AG20443 (cell line): ENCODE results near the gene TMPO.
"Not testable (repeated sequence)": the region's sequence is repeated elsewhere in the genome, so short reads cannot be mapped to it uniquely, and the experiment has no call there.

Experiments used
- DNase-seq: peaks from one replicate; pipeline ENCODE4 v3.0.0; 2012; ENCODE audit warnings: low spot score, mixed read lengths

Gene TMPO

GRCh38 chr12:98515287-98516110 lies at the start of gene TMPO:
Gene TMPO, plus strand, starts transcription at chr12:98515590. Its CDS starts 278 bp downstream, at chr12:98515868.
- peak; percentile 97 for DNase-seq

GRCh38 chr12:98465950-98466602 lies 49.3 kb upstream of the TMPO start:
- DNase-seq = no peak

DNA sequence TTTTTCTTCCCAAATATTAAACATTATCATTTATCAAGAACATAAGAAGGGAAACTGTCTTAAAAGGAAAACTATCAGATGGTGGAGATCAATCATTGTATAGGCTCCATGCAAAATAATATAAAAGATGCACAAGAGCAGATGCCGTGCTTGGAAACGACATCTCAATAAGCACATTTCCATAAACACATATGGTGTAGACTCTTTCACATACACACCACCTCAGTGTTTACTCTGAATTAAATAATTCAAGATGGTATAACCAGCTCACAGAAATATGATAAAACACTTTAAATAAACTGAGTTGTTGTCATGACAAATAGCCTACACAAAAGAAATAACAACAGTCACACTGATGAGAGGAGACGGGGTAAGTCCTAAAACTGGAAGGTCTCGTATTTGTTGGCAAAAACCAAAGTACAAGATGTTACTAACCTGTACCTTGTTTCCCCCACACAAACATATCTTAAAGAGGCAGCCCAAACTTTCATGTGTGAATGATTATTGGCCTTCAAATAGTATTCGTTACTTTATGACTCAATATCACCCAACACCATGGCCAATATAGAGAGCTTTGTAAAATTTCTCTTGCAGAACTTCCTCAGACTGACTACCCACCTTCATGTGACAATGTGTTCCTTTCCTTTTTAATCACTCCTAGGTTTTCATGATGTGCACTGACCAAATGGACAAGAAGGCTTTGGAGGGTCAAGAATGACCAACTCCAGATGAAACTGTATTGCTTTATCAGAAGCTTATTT lies 48.6 kb upstream of the TMPO start:
- DNase-seq = no peak

DNA sequence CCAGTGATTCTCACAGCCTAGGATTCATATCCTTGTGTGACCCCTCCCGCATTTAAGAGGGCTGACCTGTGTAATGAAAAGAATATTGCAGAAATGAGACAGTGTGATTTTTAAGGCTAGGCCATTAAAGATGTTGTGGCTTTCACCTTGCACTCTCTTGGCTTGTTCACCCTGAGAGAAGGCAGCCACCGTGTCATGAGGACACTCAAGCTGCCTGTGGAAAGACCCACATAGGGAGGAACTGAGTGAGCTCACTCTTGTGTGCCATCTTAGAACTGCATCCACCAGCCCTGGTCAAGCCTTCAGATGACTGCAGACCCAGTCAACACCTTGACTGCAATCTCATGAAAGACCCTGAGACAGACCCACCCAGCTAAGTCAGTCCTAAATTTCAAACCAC lies 46.3 kb upstream of the TMPO start:
- no peak for DNase-seq

DNA sequence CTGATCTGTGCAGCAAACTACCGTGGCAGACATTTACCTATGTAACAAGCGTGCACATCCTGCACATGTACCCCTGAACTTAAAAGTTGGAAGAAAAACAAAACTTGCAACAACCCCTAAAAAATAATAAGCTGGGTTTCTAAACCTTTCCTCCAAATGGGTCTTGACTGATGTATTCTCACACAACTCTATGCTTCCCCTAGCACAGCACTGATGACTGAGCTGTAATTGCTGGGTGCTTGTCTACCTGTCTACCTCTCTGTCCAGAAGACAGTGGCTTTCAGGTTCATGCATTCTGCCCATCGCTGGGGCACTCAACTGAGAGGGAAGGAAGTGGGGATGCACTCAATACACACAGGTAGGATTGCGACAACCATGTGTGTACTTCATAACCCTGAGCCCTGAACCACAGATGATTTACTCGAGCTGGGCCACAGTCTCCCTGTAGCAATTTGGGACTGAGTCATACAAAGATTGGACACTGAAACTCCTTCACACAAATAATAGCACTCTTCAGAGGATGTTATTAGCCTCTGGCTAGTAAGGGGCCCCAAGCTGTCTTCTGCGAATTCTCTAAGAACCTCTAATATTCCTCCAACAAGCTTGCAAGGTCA lies 44.8 kb upstream of the TMPO start:
- peak; percentile 27 for DNase-seq

- DNase-seq = no peak
These were observed 44.3 kb upstream of the TMPO start for GRCh38 chr12:98471085-98471484.

DNA sequence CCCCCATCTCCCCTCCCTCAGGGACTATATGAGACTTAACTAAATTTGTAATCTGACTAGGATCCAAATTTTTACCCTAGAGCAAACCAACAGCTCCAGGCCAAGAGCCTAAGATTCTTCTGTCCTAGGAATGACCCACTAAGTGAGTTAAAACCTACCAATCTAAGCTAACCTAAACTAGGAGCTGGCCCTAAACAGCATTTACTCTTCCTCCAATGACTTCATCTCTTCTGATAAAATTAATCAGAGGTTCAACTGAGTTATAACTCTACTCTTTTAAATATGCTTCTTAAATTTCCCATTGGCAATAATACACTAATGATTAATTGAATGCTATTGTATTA lies 39.9 kb upstream of the TMPO start:
- DNase-seq = no peak

DNA sequence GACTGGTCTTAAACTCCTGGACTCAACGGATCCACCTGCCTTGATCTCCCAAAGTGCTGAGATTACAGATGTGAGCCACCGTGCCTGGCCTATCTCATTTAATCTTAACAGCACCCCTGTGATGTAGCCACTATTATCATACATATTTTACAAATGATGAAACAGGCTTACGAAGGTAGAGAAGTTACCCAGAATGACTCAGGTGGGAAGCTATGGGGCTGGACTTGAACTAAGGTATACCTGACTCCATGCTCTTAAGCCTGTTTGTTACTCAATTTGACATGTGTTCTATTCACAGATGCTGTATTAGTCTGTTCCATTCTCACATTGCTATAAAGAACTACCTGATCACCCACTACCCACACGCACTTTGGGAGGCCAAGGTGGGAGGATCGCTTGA lies 36.8 kb upstream of the TMPO start:
- DNase-seq = no peak

DNA sequence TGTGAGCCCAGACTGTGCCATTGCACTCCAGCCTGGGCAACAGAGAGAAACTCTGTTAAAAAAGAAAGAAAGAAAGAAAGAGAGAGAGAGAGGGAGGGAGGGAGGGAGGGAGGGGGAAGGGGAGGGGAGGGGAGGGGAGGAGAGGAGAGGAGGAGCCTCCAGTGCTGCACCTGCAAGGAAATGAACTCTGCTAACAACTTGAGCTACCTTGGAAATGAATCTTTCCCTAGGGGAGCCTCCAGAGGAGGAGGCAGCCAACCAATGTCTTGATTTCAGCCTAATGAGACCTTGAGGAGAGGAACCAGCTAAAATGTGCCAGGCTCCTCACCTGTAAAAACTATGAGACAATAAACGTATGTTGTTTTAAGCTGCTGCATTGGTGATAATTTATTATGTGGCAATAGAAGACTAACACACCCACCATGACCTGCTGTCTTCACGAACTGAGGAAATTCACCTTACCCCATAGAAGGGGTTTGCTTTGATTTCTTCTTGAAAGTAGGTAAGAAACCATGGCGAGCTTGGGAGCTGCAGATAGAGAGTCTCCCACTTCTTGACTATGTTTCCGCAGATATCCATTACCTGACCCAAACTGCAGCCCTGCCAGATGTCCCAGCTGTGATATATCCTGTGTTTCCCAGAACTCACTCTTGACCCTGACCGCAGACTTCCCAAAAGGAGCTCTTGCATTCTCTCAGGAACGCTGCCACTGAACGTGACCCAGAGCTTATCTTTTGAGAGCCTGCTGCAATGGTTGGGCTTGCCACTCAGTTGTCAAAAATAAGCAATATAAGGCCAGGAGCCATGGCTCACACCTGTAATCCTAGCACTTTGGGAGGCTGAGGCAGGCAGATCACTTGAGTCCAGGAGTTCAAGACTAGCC lies 31.5 kb upstream of the TMPO start:
- no peak for DNase-seq

- DNase-seq = no peak
These were observed 29.5 kb upstream of the TMPO start for GRCh38 chr12:98485792-98486340.

- DNase-seq = not testable (repeated sequence)
These were observed 27.0 kb upstream of the TMPO start for GRCh38 chr12:98488416-98488815.

DNA sequence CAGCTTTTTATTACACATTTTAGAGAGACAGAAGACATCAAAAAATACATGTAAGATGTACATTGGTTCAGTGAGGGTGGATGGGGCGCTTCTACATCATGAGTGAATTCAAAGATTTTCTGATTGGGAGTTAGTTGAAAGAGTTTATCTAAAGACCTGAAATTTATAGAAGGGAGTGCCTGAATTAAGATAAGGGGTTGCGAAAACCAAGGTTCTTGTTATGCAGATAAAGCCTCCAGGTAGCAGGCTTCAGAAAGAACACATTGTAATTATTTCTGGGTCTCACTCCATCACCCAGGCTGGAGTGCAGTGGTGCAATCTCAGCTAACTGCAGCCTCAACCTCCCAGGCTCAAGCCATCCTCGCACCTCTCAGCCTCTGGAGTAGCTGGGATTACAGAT lies 26.2 kb upstream of the TMPO start:
- no peak for DNase-seq

DNA sequence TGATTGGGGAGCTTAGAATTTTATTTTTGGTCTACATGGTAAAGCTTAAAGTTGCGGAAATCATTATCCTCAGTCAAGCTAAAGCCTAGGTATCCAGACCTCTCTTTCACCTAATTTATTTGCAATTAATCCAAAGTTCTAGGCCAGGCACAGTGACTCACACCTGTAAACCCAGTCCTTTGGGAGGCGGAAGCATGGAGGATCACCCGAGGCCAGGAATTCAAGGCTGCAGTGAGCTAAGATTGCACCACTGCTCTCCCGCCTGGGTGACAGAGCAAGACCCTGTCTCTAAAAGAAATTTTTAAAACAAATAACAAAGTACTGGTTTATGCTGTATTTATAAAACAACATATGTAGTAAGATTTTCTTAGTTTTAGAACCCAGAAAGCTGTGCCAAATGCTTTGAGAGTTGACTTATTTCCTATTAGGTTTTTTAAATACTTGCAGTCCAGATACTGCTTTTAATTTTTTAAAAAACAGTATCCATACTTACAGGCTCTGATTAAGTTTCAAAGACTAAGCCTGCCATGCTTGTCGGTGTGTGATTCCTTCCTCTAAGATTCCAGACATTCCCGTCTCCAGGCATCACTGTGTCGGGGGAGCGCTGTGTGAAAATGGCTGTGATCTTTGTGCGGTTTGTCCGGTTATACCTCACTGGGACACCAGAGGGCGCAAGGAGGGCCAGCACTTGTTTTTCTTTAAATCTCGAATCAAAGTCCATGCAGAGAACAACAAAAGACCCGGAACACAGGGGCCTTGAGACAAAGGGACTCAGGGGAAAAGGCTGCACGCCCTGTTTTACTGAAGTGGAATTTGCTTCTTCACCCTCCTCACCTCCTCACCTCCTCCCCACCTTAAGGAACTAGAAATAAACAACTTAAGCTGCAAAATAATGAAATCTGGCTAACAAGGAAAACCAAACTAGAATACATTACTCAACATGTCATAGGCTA lies 24.6 kb upstream of the TMPO start:
- peak; percentile 85 for DNase-seq

- DNase-seq = no peak
These were observed 22.7 kb upstream of the TMPO start for GRCh38 chr12:98492580-98493140.

DNA sequence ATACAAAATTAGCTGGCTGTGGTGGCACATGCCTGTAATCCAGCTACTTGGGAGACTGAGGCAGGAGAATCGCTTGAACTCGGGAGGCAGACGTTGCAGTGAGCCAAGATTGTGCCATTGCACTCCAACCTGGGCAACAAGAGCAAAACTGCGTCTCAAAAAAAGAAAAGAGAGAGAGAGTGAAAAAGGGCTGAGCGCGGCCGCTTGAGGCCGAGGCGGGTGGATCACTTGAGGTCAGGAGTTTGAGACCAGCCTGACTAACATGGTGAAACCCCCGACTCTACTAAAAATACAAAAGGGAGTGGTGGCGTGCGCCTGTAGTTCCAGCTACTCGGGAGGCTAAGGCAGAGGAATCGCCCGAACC lies 14.1 kb upstream of the TMPO start:
- DNase-seq = not testable (repeated sequence)

GRCh38 chr12:98503342-98503591 lies 12.1 kb upstream of the TMPO start:
- DNase-seq = peak; percentile 82

GRCh38 chr12:98503592-98504367 lies 11.6 kb upstream of the TMPO start:
- peak; percentile 87 for DNase-seq

DNA sequence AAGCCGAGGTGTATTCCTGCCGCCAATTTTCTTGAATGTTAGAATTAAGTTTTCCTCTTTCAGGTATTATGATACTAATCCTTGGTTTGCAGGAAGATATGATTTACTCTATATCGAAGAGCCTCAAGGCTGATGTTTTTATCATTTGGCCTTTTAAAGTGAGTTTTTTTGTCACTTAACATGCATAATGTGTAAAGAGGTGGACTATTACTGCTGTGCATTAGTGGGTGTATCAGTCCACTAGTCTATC lies 11.1 kb upstream of the TMPO start:
- DNase-seq = no peak

GRCh38 chr12:98509063-98509462 lies 6.3 kb upstream of the TMPO start:
- DNase-seq = no peak

GRCh38 chr12:98511806-98512205 lies 3.6 kb upstream of the TMPO start:
- not testable (repeated sequence) for DNase-seq
